ENCODE measurements around the gene OCIAD1. TPM values are rescaled to one million over a fixed set of nuclear protein-coding genes. Genes with fewer than 3 reads are reported as not detected.

OCIAD1 gene
- total RNA-seq, 1 donor = 96.6 TPM

GRCh38 chr4:48898733-48899431 lies 68.0 kb downstream of the OCIAD1 start:
- Histone ChIP-seq H3K9me3 (ENCODE audit: low read depth, low read length) (no peaks in the 10 kb centered on the region), H3K4me1 (ENCODE audit: insufficient read depth, low read length) (peaks cover 5% of the 10 kb centered on the region), H3K27me3 (ENCODE audit: insufficient read depth, low read length) (no peaks in the 10 kb centered on the region), H3K4me3 (ENCODE audit: low read length) (no peak overlapping the region)

- H3K4me1 ChIP-seq (ENCODE audit: insufficient read depth, low read length) = peaks cover 5% of the 10 kb centered on the region
- no peaks in the 10 kb centered on the region for H3K27me3 ChIP-seq (ENCODE audit: insufficient read depth, low read length)
- no peaks in the 10 kb centered on the region for H3K9me3 ChIP-seq (ENCODE audit: low read depth, low read length)
- H3K4me3 ChIP-seq (ENCODE audit: low read length) = no peak overlapping the region
Measured at GRCh38 chr4:48899432-48899749, 68.5 kb downstream of the OCIAD1 start.

GRCh38 chr4:48899950-48900349 lies 69.1 kb downstream of the OCIAD1 start:
- Histone ChIP-seq H3K9me3 (ENCODE audit: low read depth, low read length) (no peaks in the 10 kb centered on the region), H3K4me1 (ENCODE audit: insufficient read depth, low read length) (peaks cover 9% of the 10 kb centered on the region), H3K27me3 (ENCODE audit: insufficient read depth, low read length) (no peaks in the 10 kb centered on the region), H3K4me3 (ENCODE audit: low read length) (no peak overlapping the region)

- Histone ChIP-seq H3K9me3 (ENCODE audit: low read depth, low read length) (no peaks in the 10 kb centered on the region), H3K27me3 (ENCODE audit: insufficient read depth, low read length) (no peaks in the 10 kb centered on the region), H3K4me1 (ENCODE audit: insufficient read depth, low read length) (peaks cover 21% of the 10 kb centered on the region)
Measured at GRCh38 chr4:48901196-48901595, 70.3 kb downstream of the OCIAD1 start.

GRCh38 chr4:48902266-48902665 lies 71.4 kb downstream of the OCIAD1 start:
- H3K4me3 ChIP-seq (ENCODE audit: low read length) = no peak overlapping the region
- H3K9me3 ChIP-seq (ENCODE audit: low read depth, low read length) = no peaks in the 10 kb centered on the region
- H3K4me1 ChIP-seq (ENCODE audit: insufficient read depth, low read length) = peaks cover 28% of the 10 kb centered on the region
- no peaks in the 10 kb centered on the region for H3K27me3 ChIP-seq (ENCODE audit: insufficient read depth, low read length)

More at GRCh38 chr4:48901196-48901595, 70.3 kb downstream of the OCIAD1 start:
- no peak overlapping the region for H3K4me3 ChIP-seq (ENCODE audit: low read length)

- no peak overlapping the region for H3K4me3 ChIP-seq (ENCODE audit: low read length)
Measured at GRCh38 chr4:48904101-48904500, 73.2 kb downstream of the OCIAD1 start.

GRCh38 chr4:48904541-48905142 lies 73.8 kb downstream of the OCIAD1 start:
- no peaks in the 10 kb centered on the region for H3K27me3 ChIP-seq (ENCODE audit: insufficient read depth, low read length)
- H3K4me3 ChIP-seq (ENCODE audit: low read length) = no peak overlapping the region
- peaks cover 28% of the 10 kb centered on the region for H3K4me1 ChIP-seq (ENCODE audit: insufficient read depth, low read length)
- H3K9me3 ChIP-seq (ENCODE audit: low read depth, low read length) = no peaks in the 10 kb centered on the region

More at GRCh38 chr4:48904101-48904500, 73.2 kb downstream of the OCIAD1 start:
- peaks cover 28% of the 10 kb centered on the region for H3K4me1 ChIP-seq (ENCODE audit: insufficient read depth, low read length)
- no peaks in the 10 kb centered on the region for H3K27me3 ChIP-seq (ENCODE audit: insufficient read depth, low read length)
- H3K9me3 ChIP-seq (ENCODE audit: low read depth, low read length) = no peaks in the 10 kb centered on the region

GRCh38 chr4:48905363-48906015 lies 74.6 kb downstream of the OCIAD1 start:
- Histone ChIP-seq H3K27me3 (ENCODE audit: insufficient read depth, low read length) (no peaks in the 10 kb centered on the region), H3K4me1 (ENCODE audit: insufficient read depth, low read length) (peaks cover 23% of the 10 kb centered on the region), H3K4me3 (ENCODE audit: low read length) (peak overlapping the region; percentile 57), H3K9me3 (ENCODE audit: low read depth, low read length) (no peaks in the 10 kb centered on the region)

- H3K4me3 ChIP-seq (ENCODE audit: low read length) = peak within 1 kb of the TSS; percentile 57
- H3K27me3 ChIP-seq (ENCODE audit: insufficient read depth, low read length) = no peaks in the 10 kb centered on the region
- H3K9me3 ChIP-seq (ENCODE audit: low read depth, low read length) = no peaks in the 10 kb centered on the region
- H3K4me1 ChIP-seq (ENCODE audit: insufficient read depth, low read length) = peaks cover 23% of the 10 kb centered on the region
Measured at GRCh38 chr4:48906206-48907173, 75.6 kb downstream of the OCIAD1 start, which contains the start of gene OCIAD2. Gene OCIAD2 (minus strand): TSS chr4:48906774. CDS start chr4:48904549, 2,225 bp downstream.

GRCh38 chr4:48907706-48908477 lies 77.0 kb downstream of the OCIAD1 start:
- no peak overlapping the region for H3K4me3 ChIP-seq (ENCODE audit: low read length)
- no peaks in the 10 kb centered on the region for H3K27me3 ChIP-seq (ENCODE audit: insufficient read depth, low read length)
- H3K4me1 ChIP-seq (ENCODE audit: insufficient read depth, low read length) = peaks cover 23% of the 10 kb centered on the region
- H3K9me3 ChIP-seq (ENCODE audit: low read depth, low read length) = no peaks in the 10 kb centered on the region

- no peak overlapping the region for H3K4me3 ChIP-seq (ENCODE audit: low read length)
- H3K27me3 ChIP-seq (ENCODE audit: insufficient read depth, low read length) = no peaks in the 10 kb centered on the region
Measured at GRCh38 chr4:48908687-48909086, 77.8 kb downstream of the OCIAD1 start.

GRCh38 chr4:48909697-48910096 lies 78.8 kb downstream of the OCIAD1 start:
- Histone ChIP-seq H3K4me3 (ENCODE audit: low read length) (no peak overlapping the region), H3K4me1 (ENCODE audit: insufficient read depth, low read length) (peaks cover 21% of the 10 kb centered on the region), H3K9me3 (ENCODE audit: low read depth, low read length) (no peaks in the 10 kb centered on the region), H3K27me3 (ENCODE audit: insufficient read depth, low read length) (no peaks in the 10 kb centered on the region)

More at GRCh38 chr4:48908687-48909086, 77.8 kb downstream of the OCIAD1 start:
- H3K9me3 ChIP-seq (ENCODE audit: low read depth, low read length) = no peaks in the 10 kb centered on the region
- H3K4me1 ChIP-seq (ENCODE audit: insufficient read depth, low read length) = peaks cover 23% of the 10 kb centered on the region

GRCh38 chr4:48910511-48910910 lies 79.6 kb downstream of the OCIAD1 start:
- H3K9me3 ChIP-seq (ENCODE audit: low read depth, low read length) = no peaks in the 10 kb centered on the region
- no peak overlapping the region for H3K4me3 ChIP-seq (ENCODE audit: low read length)
- no peaks in the 10 kb centered on the region for H3K27me3 ChIP-seq (ENCODE audit: insufficient read depth, low read length)
- H3K4me1 ChIP-seq (ENCODE audit: insufficient read depth, low read length) = peaks cover 13% of the 10 kb centered on the region

Measured in mononuclear cell (primary cell).